Cardiac fibroblast (primary cell): Measurements from ENCODE around the gene CHRM1.
"Not testable (repeated sequence)": the region's sequence is repeated elsewhere in the genome, so short reads cannot be mapped to it uniquely, and the experiment has no call there.

Source experiments
- DNase-seq, 2 donors: peaks; one replicate each; pipeline versions ENCODE4 v3.0.0 to v3.0.0-alpha.2; 2010; ENCODE audit warnings: low read depth in 2 of 2
- H3K4me3 ChIP-seq, 2 donors: replicated peaks in 1 of 2; 1 replicate in 1 of 2; 2 replicates in 1 of 2; pipeline ENCODE4 v1.5.1; 2011; ENCODE audit warnings: low read depth in 2 of 2, low read length in 2 of 2, mild to moderate bottlenecking in 2 of 2, moderate library complexity in 1 of 2
- TF ChIP-seq, protein P1 (sequence below): IDR thresholded peaks from one replicate; pipeline ENCODE4 v1.5.1; 2011; ENCODE audit warnings: low read depth, mild to moderate bottlenecking, low read length, inconsistent platforms

The CHRM1 gene

DNA sequence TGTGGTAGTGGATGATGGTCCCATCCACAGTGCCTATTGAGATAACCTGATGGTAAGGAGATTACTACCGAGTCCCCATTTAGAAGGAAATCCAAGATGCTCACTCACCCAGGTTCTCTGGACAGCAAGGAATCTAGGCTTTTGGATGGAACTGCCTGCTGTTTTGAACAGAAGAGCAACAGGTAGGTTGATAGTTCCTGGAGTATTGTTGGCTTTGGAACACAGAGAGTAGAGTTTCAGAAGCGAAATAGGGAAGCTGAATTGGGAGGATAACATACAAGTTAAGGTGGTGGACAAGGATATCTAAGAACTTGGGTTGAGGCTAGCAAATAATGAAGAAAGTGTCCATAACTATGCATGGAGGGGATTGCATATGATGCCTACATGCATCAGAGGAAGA lies 36.0 kb upstream of the CHRM1 start:
- H3K4me3 ChIP-seq: no peak overlapping the region
- TF ChIP-seq, protein P1, sequence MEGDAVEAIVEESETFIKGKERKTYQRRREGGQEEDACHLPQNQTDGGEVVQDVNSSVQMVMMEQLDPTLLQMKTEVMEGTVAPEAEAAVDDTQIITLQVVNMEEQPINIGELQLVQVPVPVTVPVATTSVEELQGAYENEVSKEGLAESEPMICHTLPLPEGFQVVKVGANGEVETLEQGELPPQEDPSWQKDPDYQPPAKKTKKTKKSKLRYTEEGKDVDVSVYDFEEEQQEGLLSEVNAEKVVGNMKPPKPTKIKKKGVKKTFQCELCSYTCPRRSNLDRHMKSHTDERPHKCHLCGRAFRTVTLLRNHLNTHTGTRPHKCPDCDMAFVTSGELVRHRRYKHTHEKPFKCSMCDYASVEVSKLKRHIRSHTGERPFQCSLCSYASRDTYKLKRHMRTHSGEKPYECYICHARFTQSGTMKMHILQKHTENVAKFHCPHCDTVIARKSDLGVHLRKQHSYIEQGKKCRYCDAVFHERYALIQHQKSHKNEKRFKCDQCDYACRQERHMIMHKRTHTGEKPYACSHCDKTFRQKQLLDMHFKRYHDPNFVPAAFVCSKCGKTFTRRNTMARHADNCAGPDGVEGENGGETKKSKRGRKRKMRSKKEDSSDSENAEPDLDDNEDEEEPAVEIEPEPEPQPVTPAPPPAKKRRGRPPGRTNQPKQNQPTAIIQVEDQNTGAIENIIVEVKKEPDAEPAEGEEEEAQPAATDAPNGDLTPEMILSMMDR: no peak
- no peak for DNase-seq

- no peak overlapping the region for H3K4me3 ChIP-seq
- no peak for DNase-seq
- TF ChIP-seq, protein P1: no peak
These were observed 33.3 kb upstream of the CHRM1 start for GRCh38 chr11:62954478-62954877.

- DNase-seq: peak; percentile 18 to 25
- TF ChIP-seq, protein P1: no peak
These were observed 32.6 kb upstream of the CHRM1 start for GRCh38 chr11:62953811-62954210.

GRCh38 chr11:62948765-62949320 lies 27.7 kb upstream of the CHRM1 start:
- TF ChIP-seq, protein P1: no peak

More at GRCh38 chr11:62953811-62954210, 32.6 kb upstream of the CHRM1 start:
- no peak overlapping the region for H3K4me3 ChIP-seq

DNA sequence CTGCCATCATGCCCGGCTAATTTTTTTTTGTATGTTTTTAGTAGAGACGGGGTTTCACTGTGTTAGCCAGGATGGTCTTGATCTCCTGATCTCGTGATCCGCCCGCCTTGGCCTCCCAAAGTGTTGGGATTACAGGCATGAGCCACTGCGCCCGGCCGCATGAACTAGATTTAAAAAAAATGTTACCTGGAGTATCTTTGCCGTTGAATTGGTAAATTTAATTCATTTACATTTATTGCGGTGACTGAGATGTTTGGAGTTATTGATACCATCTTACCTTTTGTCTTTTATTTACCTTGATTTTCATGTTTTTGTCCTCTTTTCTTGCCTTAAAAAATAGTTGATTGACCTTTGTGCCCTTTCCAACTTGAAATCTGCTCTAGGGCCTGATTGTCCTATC lies 24.4 kb upstream of the CHRM1 start:
- DNase-seq, H3K4me3 ChIP-seq: not testable (repeated sequence)

More at GRCh38 chr11:62948765-62949320, 27.7 kb upstream of the CHRM1 start:
- no peak for DNase-seq
- H3K4me3 ChIP-seq: no peak overlapping the region

GRCh38 chr11:62937528-62937927 lies 16.4 kb upstream of the CHRM1 start:
- not testable (repeated sequence) for H3K4me3 ChIP-seq, DNase-seq

- TF ChIP-seq, protein P1: no peak
- no peak for DNase-seq
- no peak overlapping the region for H3K4me3 ChIP-seq
These were observed 13.3 kb upstream of the CHRM1 start for GRCh38 chr11:62934496-62934785.

DNA sequence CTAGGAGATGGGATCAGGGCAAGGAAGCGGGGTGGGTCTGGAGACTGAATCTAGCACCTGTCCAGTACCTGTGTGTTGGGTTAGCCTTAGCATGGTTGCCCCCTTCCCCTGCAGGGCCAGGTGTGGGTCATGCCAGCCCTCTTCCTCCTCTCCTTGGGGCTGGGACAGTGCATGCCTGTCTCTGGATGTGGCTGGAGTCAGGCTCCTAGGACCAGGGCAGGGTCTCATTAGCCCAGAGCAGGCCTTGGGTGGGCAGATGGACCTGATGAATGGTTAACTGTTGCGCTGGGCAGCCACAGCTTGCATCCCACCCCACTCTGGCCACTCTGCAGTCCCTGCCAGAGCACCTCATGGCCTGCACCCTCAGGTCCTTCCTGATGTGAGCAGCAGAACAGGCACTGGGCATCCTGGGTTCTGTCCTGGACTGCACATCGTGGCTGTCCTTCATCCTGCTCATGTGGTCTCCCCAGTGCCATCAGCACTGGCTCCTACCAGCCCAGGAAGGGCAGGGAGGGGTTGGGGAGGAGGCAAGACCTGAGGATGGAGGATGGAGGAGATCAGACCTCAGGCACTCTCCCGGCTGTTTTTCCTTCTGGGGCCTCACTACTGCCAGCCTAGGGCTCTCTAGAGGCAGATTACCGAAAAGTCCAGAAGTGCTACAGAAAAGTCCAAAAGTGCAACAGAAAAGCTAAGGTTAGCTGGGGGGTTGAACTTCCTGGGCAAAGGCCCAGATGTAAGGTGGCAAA lies 12.8 kb upstream of the CHRM1 start:
- DNase-seq: no peak
- H3K4me3 ChIP-seq: no peak overlapping the region
- TF ChIP-seq, protein P1: no peak
